HEK293 (cell line): Measurements from ENCODE around the gene MXRA5.

Experiments used
- CTCF ChIA-PET: fragments of 350-600 bp; formaldehyde crosslinking; extraction: SDS; loops from one replicate; lab custom pipeline; 2021; ENCODE audit warnings: antibody characterized with exemption; lab: Yijun Ruan, JAX
- POLR2A ChIA-PET: fragments of 300-600 bp; formaldehyde crosslinking; extraction: SDS; loops from one replicate; lab custom pipeline; 2020; ENCODE audit warnings: antibody characterized with exemption, inconsistent platforms; lab: Yijun Ruan, JAX
- H3K27ac ChIP-seq: fragments of 200-500 bp; sonication (Bioruptor generic); 2 replicates; pipeline ENCODE4 v1.5.1; 2014; ENCODE audit warnings: low read depth, low read length, control low read depth, inconsistent platforms; ENCODE audit errors: extremely low read depth
- H3K36me3 ChIP-seq, 2 experiments: fragments of 200-500 bp in 1 of 2; sonication (Bioruptor generic) in 1 of 2; 1 replicate in 1 of 2; 2 replicates in 1 of 2; pipeline ENCODE4 v1.5.1; 2014 to 2017; ENCODE audit warnings: inconsistent platforms in 2 of 2, low read length in 2 of 2; ENCODE audit not compliant: control insufficient read depth in 2 of 2, insufficient read depth in 1 of 2
- H3K4me1 ChIP-seq: fragments of 200-500 bp; sonication (Bioruptor generic); 2 replicates; pipeline ENCODE4 v1.5.1; 2014; ENCODE audit warnings: mild to moderate bottlenecking, low read length, inconsistent platforms; ENCODE audit not compliant: control insufficient read depth, insufficient read depth
- H3K4me3 ChIP-seq: 2 replicates; pipeline ENCODE4 v1.5.1; 2011; ENCODE audit warnings: low read depth, mild to moderate bottlenecking, control low read depth, low read length, moderate library complexity
- H3K9me3 ChIP-seq: fragments of 200-500 bp; sonication (Bioruptor generic); 2 replicates; pipeline ENCODE4 v1.5.1; 2014; ENCODE audit warnings: low read depth, low read length, inconsistent platforms; ENCODE audit not compliant: control insufficient read depth, insufficient read depth
- FEZF1 ChIP-seq: fragments of 450-650 bp; formaldehyde crosslinking; IDR thresholded peaks from 2 replicates; pipeline ENCODE4 v1.5.1; 2016; ENCODE audit warnings: missing biosample characterization, missing genetic modification characterization
- GLIS1 ChIP-seq: fragments of 450-650 bp; formaldehyde crosslinking; IDR thresholded peaks from 2 replicates; pipeline ENCODE4 v1.5.1; 2016; ENCODE audit warnings: missing biosample characterization, missing genetic modification characterization
- HIC1 ChIP-seq: fragments of 450-650 bp; formaldehyde crosslinking; IDR thresholded peaks from 2 replicates; pipeline ENCODE4 v1.5.1; 2016; ENCODE audit warnings: missing biosample characterization, missing genetic modification characterization
- SCRT2 ChIP-seq: fragments of 450-650 bp; formaldehyde crosslinking; IDR thresholded peaks from 2 replicates; pipeline ENCODE4 v1.5.1; 2016; ENCODE audit warnings: missing biosample characterization, missing genetic modification characterization
- TCF7L2 ChIP-seq: IDR thresholded peaks from 2 replicates; pipeline ENCODE4 v1.6.1; 2011; ENCODE audit warnings: low read depth, mild to moderate bottlenecking, inconsistent platforms, low read length, moderate library complexity, borderline replicate concordance
- ZNF148 ChIP-seq: fragments of 450-650 bp; formaldehyde crosslinking; IDR thresholded peaks from 2 replicates; pipeline ENCODE4 v1.5.0; 2017; ENCODE audit warnings: missing biosample characterization, missing genetic modification characterization, borderline replicate concordance
- ZNF169 ChIP-seq: fragments of 450-650 bp; formaldehyde crosslinking; IDR thresholded peaks from 2 replicates; pipeline ENCODE4 v1.5.1; 2016; ENCODE audit warnings: missing biosample characterization, missing genetic modification characterization
- ZNF280D ChIP-seq: fragments of 450-650 bp; formaldehyde crosslinking; IDR thresholded peaks from 2 replicates; pipeline ENCODE4 v1.5.1; 2016; ENCODE audit warnings: missing biosample characterization, missing genetic modification characterization
- ZNF292 ChIP-seq: fragments of 450-650 bp; formaldehyde crosslinking; IDR thresholded peaks from 2 replicates; pipeline ENCODE4 v1.5.1; 2016; ENCODE audit warnings: low read depth, missing biosample characterization, missing genetic modification characterization, borderline replicate concordance
- ZNF350 ChIP-seq: fragments of 450-650 bp; formaldehyde crosslinking; IDR thresholded peaks from 2 replicates; pipeline ENCODE4 v1.5.0; 2017; ENCODE audit warnings: missing biosample characterization, mild to moderate bottlenecking, missing genetic modification characterization
- ZNF37A ChIP-seq: fragments of 450-650 bp; IDR thresholded peaks from 2 replicates; pipeline ENCODE4 v1.5.1; 2018; ENCODE audit warnings: missing biosample characterization, missing genetic modification characterization
- ZNF488 ChIP-seq: fragments of 450-650 bp; formaldehyde crosslinking; IDR thresholded peaks from 2 replicates; pipeline ENCODE4 v1.5.1; 2016; ENCODE audit warnings: missing biosample characterization, missing genetic modification characterization
- ZNF501 ChIP-seq: fragments of 450-650 bp; formaldehyde crosslinking; IDR thresholded peaks from 2 replicates; pipeline ENCODE4 v1.5.1; 2016; ENCODE audit warnings: missing biosample characterization, missing genetic modification characterization
- ZNF530 ChIP-seq: fragments of 450-650 bp; formaldehyde crosslinking; IDR thresholded peaks from 2 replicates; pipeline ENCODE4 v1.5.1; 2016; ENCODE audit warnings: low read depth, missing biosample characterization, missing genetic modification characterization
- ZNF704 ChIP-seq: fragments of 450-650 bp; formaldehyde crosslinking; IDR thresholded peaks from 2 replicates; pipeline ENCODE4 v1.5.1; 2016; ENCODE audit warnings: missing biosample characterization, missing genetic modification characterization
- ZNF830 ChIP-seq: fragments of 450-650 bp; IDR thresholded peaks from 2 replicates; pipeline ENCODE4 v1.5.0; 2018; ENCODE audit warnings: missing biosample characterization, missing genetic modification characterization, low read depth, mild to moderate bottlenecking, moderate library complexity
- ZXDB ChIP-seq: fragments of 450-650 bp; formaldehyde crosslinking; IDR thresholded peaks from 2 replicates; pipeline ENCODE4 v1.5.1; 2016; ENCODE audit warnings: missing biosample characterization, missing genetic modification characterization

Gene MXRA5

GRCh38 chrX:3393581-3394111 lies 47.2 kb upstream of the MXRA5 start:
- H3K4me1 ChIP-seq = no peaks in the 10 kb centered on the region
- no peak for TF ChIP-seq ZNF704 (tag by site-specific recombination)
- no peak for TF ChIP-seq ZNF488
- no peaks in the 10 kb centered on the region for H3K36me3 ChIP-seq
- POLR2A ChIA-PET = no interaction called here
- CTCF ChIA-PET = no interaction called here
- H3K4me3 ChIP-seq = no peak overlapping the region
- no peak overlapping the region for H3K27ac ChIP-seq
- no peaks in the 10 kb centered on the region for H3K9me3 ChIP-seq

GRCh38 chrX:3393178-3393577 lies 46.7 kb upstream of the MXRA5 start:
- H3K4me3 ChIP-seq = no peak overlapping the region
- no peak for TF ChIP-seq ZNF350 (tag by site-specific recombination)
- no peak for TF ChIP-seq HIC1 (tag by site-specific recombination)
- no peak for TF ChIP-seq ZNF292 (tag by site-specific recombination)
- no peak for TF ChIP-seq SCRT2 (tag by site-specific recombination)
- TF ChIP-seq GLIS1 (tag by site-specific recombination) = no peak
- no peak for TF ChIP-seq ZNF830
- TF ChIP-seq ZNF148 = no peak
- TF ChIP-seq FEZF1 = no peak
- no peak for TF ChIP-seq ZXDB (tag by site-specific recombination)
- TF ChIP-seq ZNF169 (tag by site-specific recombination) = no peak
- no peak for TF ChIP-seq ZNF37A (tag by site-specific recombination)
- no peak for TF ChIP-seq ZNF501 (tag by site-specific recombination)
- no peak for TF ChIP-seq ZNF280D (tag by site-specific recombination)
- no peak for TF ChIP-seq ZNF530 (tag by site-specific recombination)
- no peak for TF ChIP-seq TCF7L2
- H3K4me1 ChIP-seq = no peaks in the 10 kb centered on the region
- CTCF ChIA-PET = no interaction called here
- H3K27ac ChIP-seq = no peak overlapping the region
- POLR2A ChIA-PET = no interaction called here
- H3K9me3 ChIP-seq = no peaks in the 10 kb centered on the region
- no peaks in the 10 kb centered on the region for H3K36me3 ChIP-seq
